ENCODE data around the gene CACNA2D4. TPM values are rescaled to one million over a fixed set of nuclear protein-coding genes. Genes with fewer than 3 reads are reported as not detected.

Gene CACNA2D4
- total RNA-seq, 1 experiment from 2014 or later: 1.7 TPM

- ChIA-PET POLR2A (no interaction called here), RAD21 (ENCODE audit: low non-redundant PET in 1 of 2, low total read pairs in 2 of 2, uncharacterized antibody in 2 of 2, unreplicated experiment in 2 of 2) (no interaction called here), CTCF (no interaction called here)
- no peak overlapping the region for H3K9ac ChIP-seq (ENCODE audit: low read length)
- intact Hi-C loops (cut with micrococcal nuclease): no loop called here
- H3K4me3 ChIP-seq (replicated peaks in 1 of 2; ENCODE audit: low read depth in 1 of 2, low read length in 2 of 2): no peak overlapping the region
- BruUV-seq (replicated peaks): no TSS peak
- no peaks in the 10 kb centered on the region for H3K36me3 ChIP-seq (ENCODE audit: control insufficient read depth in 1 of 2, insufficient read depth in 2 of 2, low read length in 2 of 2)
- no peaks in the 10 kb centered on the region for H4K20me1 ChIP-seq (ENCODE audit: insufficient read depth)
- ATAC-seq (no peak), DNase-seq (ENCODE audit: low read depth, low spot score) (no peak)
- no peaks in the 10 kb centered on the region for H3K79me2 ChIP-seq (ENCODE audit: insufficient read depth, low read length)
- H3K9me2 ChIP-seq (ENCODE audit: insufficient read depth): no peaks in the 10 kb centered on the region
- H2AFZ ChIP-seq (ENCODE audit: low read depth, low read length, poor library complexity, severe bottlenecking): no peak overlapping the region
- no peaks in the 10 kb centered on the region for H3K9me3 ChIP-seq (ENCODE audit: control insufficient read depth in 1 of 2, insufficient read depth in 1 of 2, low read depth in 1 of 2, low read length in 2 of 2)
- no peaks in the 10 kb centered on the region for H3K27me3 ChIP-seq (ENCODE audit: insufficient read depth, low read length)
- H3K4me2 ChIP-seq (ENCODE audit: low read length): no peak overlapping the region
- H3K27ac ChIP-seq (ENCODE audit: low read depth, low read length): no peak overlapping the region
- no peaks in the 10 kb centered on the region for H3K4me1 ChIP-seq (ENCODE audit: control insufficient read depth in 1 of 2, insufficient read depth in 2 of 2, low read length in 2 of 2)
- no peak for TF ChIP-seq SIN3A (IDR thresholded peaks at IDR 0.05; ENCODE audit: low read depth)
- no peak for TF ChIP-seq ZBTB33 (IDR thresholded peaks at IDR 0.05; ENCODE audit: extremely low read depth, insufficient replicate concordance, low read length)
- TF ChIP-seq RAD21 (IDR thresholded peaks at IDR 0.05; ENCODE audit: low read depth): no peak
- no peak for TF ChIP-seq SP1 (IDR thresholded peaks at IDR 0.05; ENCODE audit: low read depth)
- TF ChIP-seq ELF1 (IDR thresholded peaks at IDR 0.05; ENCODE audit: borderline replicate concordance, low read depth): no peak
- TF ChIP-seq ZNF274 (IDR thresholded peaks at IDR 0.05; ENCODE audit: low read depth, low read length): no peak
- TF ChIP-seq POLR2A (IDR thresholded peaks at IDR 0.05; ENCODE audit: borderline replicate concordance, extremely low read depth, insufficient read depth, insufficient read length): no peak
- TF ChIP-seq YY1 (IDR thresholded peaks at IDR 0.05; ENCODE audit: extremely low read depth, insufficient replicate concordance, low read depth, low read length): no peak
- no peak for TF ChIP-seq FOSL1 (IDR thresholded peaks at IDR 0.05; ENCODE audit: low read depth)
- TF ChIP-seq EZH2phosphoT487 (IDR thresholded peaks at IDR 0.05; ENCODE audit: borderline replicate concordance): no peak
- no peak for TF ChIP-seq EGR1 (IDR thresholded peaks at IDR 0.05; ENCODE audit: low read depth)
- no peak for TF ChIP-seq REST (IDR thresholded peaks at IDR 0.05; ENCODE audit: low read depth)
- TF ChIP-seq MAX (IDR thresholded peaks at IDR 0.05): no peak
Measured at GRCh38 chr12:1862973-1863372, 55.5 kb downstream of the CACNA2D4 start.
